ENCODE measurements around the gene SNUPN.

The SNUPN gene

GRCh38 chr15:75625542-75626347 is at the start of gene SNUPN:
TSS of gene SNUPN (minus strand) at chr15:75625725. CDS start at chr15:75621051, 4,674 bp downstream.
- no peaks in the 10 kb centered on the region for H3K79me2 ChIP-seq (ENCODE audit: insufficient read depth, low read length)
- H3F3A ChIP-seq (ENCODE audit: insufficient read depth, low read length) = no peaks in the 10 kb centered on the region
- H2AFZ ChIP-seq (ENCODE audit: low read length) = peak within 1 kb of the TSS; percentile 78; the same call in 1 of the 2 replicates
- H3K9ac ChIP-seq (ENCODE audit: low read length) = peak within 1 kb of the TSS; percentile 100
- no peaks in the 10 kb centered on the region for H3K9me2 ChIP-seq (ENCODE audit: low read depth, low read length)
- peak within 1 kb of the TSS; percentile 96 for H3K27ac ChIP-seq (ENCODE audit: low read depth, low read length, poor library complexity, severe bottlenecking)
- no peaks in the 10 kb centered on the region for H3K27me3 ChIP-seq (ENCODE audit: insufficient read depth, low read length)
- peaks cover 4% of the 10 kb centered on the region; the same call in 1 of the 2 replicates for H3K36me3 ChIP-seq (ENCODE audit: insufficient read depth, low read length)
- TF ChIP-seq, protein P1, sequence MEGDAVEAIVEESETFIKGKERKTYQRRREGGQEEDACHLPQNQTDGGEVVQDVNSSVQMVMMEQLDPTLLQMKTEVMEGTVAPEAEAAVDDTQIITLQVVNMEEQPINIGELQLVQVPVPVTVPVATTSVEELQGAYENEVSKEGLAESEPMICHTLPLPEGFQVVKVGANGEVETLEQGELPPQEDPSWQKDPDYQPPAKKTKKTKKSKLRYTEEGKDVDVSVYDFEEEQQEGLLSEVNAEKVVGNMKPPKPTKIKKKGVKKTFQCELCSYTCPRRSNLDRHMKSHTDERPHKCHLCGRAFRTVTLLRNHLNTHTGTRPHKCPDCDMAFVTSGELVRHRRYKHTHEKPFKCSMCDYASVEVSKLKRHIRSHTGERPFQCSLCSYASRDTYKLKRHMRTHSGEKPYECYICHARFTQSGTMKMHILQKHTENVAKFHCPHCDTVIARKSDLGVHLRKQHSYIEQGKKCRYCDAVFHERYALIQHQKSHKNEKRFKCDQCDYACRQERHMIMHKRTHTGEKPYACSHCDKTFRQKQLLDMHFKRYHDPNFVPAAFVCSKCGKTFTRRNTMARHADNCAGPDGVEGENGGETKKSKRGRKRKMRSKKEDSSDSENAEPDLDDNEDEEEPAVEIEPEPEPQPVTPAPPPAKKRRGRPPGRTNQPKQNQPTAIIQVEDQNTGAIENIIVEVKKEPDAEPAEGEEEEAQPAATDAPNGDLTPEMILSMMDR (IDR thresholded peaks at IDR 0.05; ENCODE audit: low read length) = no peak
- no peak for TF ChIP-seq EZH2 (IDR thresholded peaks at IDR 0.05; ENCODE audit: borderline replicate concordance, low read length)
- H3K4me1 ChIP-seq (ENCODE audit: insufficient read depth, low read length, severe bottlenecking) = peaks cover 23% of the 10 kb centered on the region
- H3K4me3 ChIP-seq (ENCODE audit: low read depth, low read length, poor library complexity, severe bottlenecking) = peak within 1 kb of the TSS; percentile 98
- H4K20me1 ChIP-seq (ENCODE audit: insufficient read depth, low read length) = no peaks in the 10 kb centered on the region
- no peaks in the 10 kb centered on the region for H3K9me3 ChIP-seq (ENCODE audit: low read length)
- H3K4me2 ChIP-seq (ENCODE audit: low read length) = peak within 1 kb of the TSS; percentile 91

GRCh38 chr15:75674366-75674765 is 48.8 kb upstream of the SNUPN start:
- 0 out of 2 replicates have a peak, but pooled peaks cover 8% of the 10 kb centered on the region for H3K27me3 ChIP-seq (ENCODE audit: insufficient read depth, low read length)
- no peaks in the 10 kb centered on the region for H3K4me1 ChIP-seq (ENCODE audit: insufficient read depth, low read length, severe bottlenecking)
- H3K36me3 ChIP-seq (ENCODE audit: insufficient read depth, low read length) = no peaks in the 10 kb centered on the region
- H3K9me2 ChIP-seq (ENCODE audit: low read depth, low read length) = no peaks in the 10 kb centered on the region
- no peak overlapping the region for H3K9ac ChIP-seq (ENCODE audit: low read length)
- no peaks in the 10 kb centered on the region for H3K79me2 ChIP-seq (ENCODE audit: insufficient read depth, low read length)
- H3K27ac ChIP-seq (ENCODE audit: low read depth, low read length, poor library complexity, severe bottlenecking) = no peak overlapping the region
- no peaks in the 10 kb centered on the region for H3F3A ChIP-seq (ENCODE audit: insufficient read depth, low read length)
- TF ChIP-seq EZH2 (IDR thresholded peaks at IDR 0.05; ENCODE audit: borderline replicate concordance, low read length) = no peak
- TF ChIP-seq, protein P1 (IDR thresholded peaks at IDR 0.05; ENCODE audit: low read length) = no peak
- no peak overlapping the region for H3K4me3 ChIP-seq (ENCODE audit: low read depth, low read length, poor library complexity, severe bottlenecking)
- no peaks in the 10 kb centered on the region for H4K20me1 ChIP-seq (ENCODE audit: insufficient read depth, low read length)
- no peak overlapping the region for H2AFZ ChIP-seq (ENCODE audit: low read length)
- H3K4me2 ChIP-seq (ENCODE audit: low read length) = no peak overlapping the region
- no peaks in the 10 kb centered on the region for H3K9me3 ChIP-seq (ENCODE audit: low read length)

- H2AFZ ChIP-seq (ENCODE audit: low read length) = no peak overlapping the region
- H4K20me1 ChIP-seq (ENCODE audit: insufficient read depth, low read length) = no peaks in the 10 kb centered on the region
- H3K27me3 ChIP-seq (ENCODE audit: insufficient read depth, low read length) = 0 out of 2 replicates have a peak, but pooled peaks cover 9% of the 10 kb centered on the region
- no peaks in the 10 kb centered on the region for H3K4me1 ChIP-seq (ENCODE audit: insufficient read depth, low read length, severe bottlenecking)
- H3K27ac ChIP-seq (ENCODE audit: low read depth, low read length, poor library complexity, severe bottlenecking) = no peak overlapping the region
- no peaks in the 10 kb centered on the region for H3K79me2 ChIP-seq (ENCODE audit: insufficient read depth, low read length)
- H3F3A ChIP-seq (ENCODE audit: insufficient read depth, low read length) = no peaks in the 10 kb centered on the region
- no peaks in the 10 kb centered on the region for H3K36me3 ChIP-seq (ENCODE audit: insufficient read depth, low read length)
- H3K4me3 ChIP-seq (ENCODE audit: low read depth, low read length, poor library complexity, severe bottlenecking) = no peak overlapping the region
- no peaks in the 10 kb centered on the region for H3K9me3 ChIP-seq (ENCODE audit: low read length)
- no peak overlapping the region for H3K4me2 ChIP-seq (ENCODE audit: low read length)
- TF ChIP-seq, protein P1 (IDR thresholded peaks at IDR 0.05; ENCODE audit: low read length) = no peak
- TF ChIP-seq EZH2 (IDR thresholded peaks at IDR 0.05; ENCODE audit: borderline replicate concordance, low read length) = no peak
- H3K9me2 ChIP-seq (ENCODE audit: low read depth, low read length) = no peaks in the 10 kb centered on the region
- no peak overlapping the region for H3K9ac ChIP-seq (ENCODE audit: low read length)
These were observed 48.1 kb upstream of the SNUPN start for GRCh38 chr15:75673426-75674235.
